Subcutaneous adipose tissue (tissue), 4 donors: ENCODE results near the gene CKS1B. TPM values are rescaled to one million over a fixed set of nuclear protein-coding genes. Genes with fewer than 3 reads are reported as not detected.

Source experiments
- CTCF ChIP-seq: fragments of 450-650 bp; IDR thresholded peaks from one replicate; pipeline ENCODE4 v1.5.1; 2016; ENCODE audit warnings: low read depth, mild to moderate bottlenecking, control low read depth, antibody characterized with exemption, moderate library complexity
- total RNA-seq, 4 donors: library from RNA; depleted of rRNA; stranded (reverse); fragments of >200 nt; gene quantifications; one replicate each; pipeline ENCODE4 v1.1.0, GENCODE V29; 2016

Gene CKS1B
- total RNA-seq, 4 donors from 2014 or later = 40.3 to 77.4 (median 51.2) TPM

GRCh38 chr1:154973344-154974101 is 958 bp upstream of the CKS1B start:
- TF ChIP-seq CTCF = no peak

GRCh38 chr1:154974808-154975408 is 427 bp downstream of the CKS1B start:
- TF ChIP-seq CTCF = no peak

- no peak for TF ChIP-seq CTCF
Measured at GRCh38 chr1:154975409-154976059, 1.1 kb downstream of the CKS1B start.

- TF ChIP-seq CTCF = no peak
Measured at GRCh38 chr1:154978360-154978759, 3.9 kb downstream of the CKS1B start.

- no peak for TF ChIP-seq CTCF
Measured at GRCh38 chr1:154982341-154982740, 7.9 kb downstream of the CKS1B start.

GRCh38 chr1:154982897-154983648 is 8.6 kb downstream of the CKS1B start, which contains the start of gene FLAD1:
TSS of gene FLAD1 (plus strand) at chr1:154983344. CDS start at chr1:154983695, 351 bp downstream.
- no peak for TF ChIP-seq CTCF
